NCI-H526 treated with DMSO at 0.1 percent for 48 hours (cell line): ENCODE data around the gene FGD2.
"Not testable (repeated sequence)": the region's sequence is repeated elsewhere in the genome, so short reads cannot be mapped to it uniquely, and the experiment has no call there.

ENCODE experiments used
- DNase-seq: peaks from one replicate; lab custom pipeline; 2025; lab: John Stamatoyannopoulos, UW

Gene FGD2

GRCh38 chr6:36990401-36990800 lies 15.1 kb upstream of the FGD2 start:
- DNase-seq: not testable (repeated sequence)

DNA sequence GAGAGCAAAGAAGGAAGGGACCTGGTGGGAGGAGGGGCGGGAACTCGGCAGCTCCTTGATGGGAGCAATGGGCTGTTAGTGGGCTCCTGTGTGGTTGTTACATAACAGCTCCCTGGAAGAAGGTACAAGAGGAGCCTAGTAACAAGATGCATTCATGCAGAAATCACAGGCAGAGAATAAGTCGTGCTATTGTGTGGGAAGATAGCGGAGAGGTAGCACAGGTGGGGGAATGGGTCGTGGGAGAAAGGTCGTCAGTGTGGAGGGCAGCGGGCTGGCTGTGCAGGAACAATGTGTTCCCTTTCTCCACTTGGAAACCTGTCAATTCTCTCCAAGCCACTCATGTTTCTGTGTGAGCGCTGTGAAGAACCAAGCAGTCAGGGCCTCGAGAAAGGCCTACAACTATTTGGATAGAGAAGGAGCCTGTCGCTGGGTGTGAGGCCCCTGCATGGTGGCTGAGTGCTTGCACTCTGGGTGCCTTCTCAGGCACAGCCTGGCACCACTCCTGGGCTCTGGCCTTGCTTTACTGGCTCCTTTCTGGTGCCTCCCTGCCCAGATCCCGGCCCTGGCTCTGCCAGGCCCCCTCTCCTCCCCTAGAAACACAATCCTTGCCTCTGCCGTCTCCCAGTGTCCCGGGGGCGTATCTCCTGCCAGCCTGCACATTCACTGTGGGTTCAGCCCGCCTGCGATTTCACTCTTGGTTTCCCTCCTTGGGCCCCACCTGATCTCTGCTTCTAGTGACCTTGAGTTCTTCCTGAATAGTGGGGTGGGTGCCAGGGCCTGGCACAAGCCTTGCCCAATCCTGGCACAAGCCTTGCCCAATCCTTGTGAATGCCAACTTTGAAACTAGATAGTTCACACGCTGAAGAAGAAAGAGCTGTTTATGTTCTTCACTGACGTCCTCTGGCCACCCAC lies 7.4 kb upstream of the FGD2 start:
- DNase-seq: no peak

DNA sequence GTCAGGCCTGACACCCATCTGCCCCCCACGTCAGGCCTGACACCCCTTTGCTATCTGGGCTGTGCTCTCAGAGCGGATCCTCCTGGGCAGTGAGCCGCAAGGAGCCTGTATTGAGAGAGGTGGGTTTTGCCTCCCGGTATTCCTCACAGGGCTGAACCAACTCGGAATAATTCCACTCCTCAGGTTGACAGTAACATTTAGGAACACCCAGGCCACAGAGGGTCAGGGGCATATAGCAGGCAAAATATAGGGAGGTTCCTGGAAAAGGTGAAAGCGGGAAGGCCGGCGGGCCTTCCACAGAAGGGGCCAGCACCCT lies 6.8 kb upstream of the FGD2 start:
- DNase-seq: no peak

DNA sequence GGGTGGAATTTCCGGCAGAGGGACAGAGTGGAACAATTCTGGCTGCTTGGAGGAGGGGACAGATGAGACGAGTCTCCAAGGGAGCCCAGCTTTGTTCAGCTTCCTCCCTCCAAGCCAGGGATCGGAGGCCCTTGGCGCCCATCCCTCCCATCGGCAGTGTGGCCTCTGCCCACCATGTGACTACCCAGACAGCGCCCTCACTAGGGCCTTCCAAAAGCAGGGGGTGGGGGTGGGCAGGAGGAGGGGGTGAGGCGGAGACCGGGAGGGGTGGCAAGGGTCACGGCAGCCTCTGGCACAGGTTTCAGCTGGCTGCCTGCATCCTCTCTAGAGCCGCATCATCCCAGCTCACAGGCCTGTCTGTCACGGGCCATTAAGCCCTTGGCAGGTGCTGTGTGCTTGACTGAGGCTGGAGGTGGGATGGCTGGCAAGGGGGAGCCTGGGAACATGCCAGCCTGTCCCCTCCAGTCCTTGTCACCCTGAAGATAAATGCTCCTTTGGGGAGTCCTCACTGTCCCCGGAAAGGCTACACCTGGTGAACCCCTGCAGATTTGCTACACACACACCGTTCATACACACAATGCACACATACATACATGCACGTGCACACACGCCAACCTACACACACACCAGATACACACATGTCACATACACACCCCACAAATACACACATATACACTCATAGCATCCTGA lies 6.2 kb upstream of the FGD2 start:
- peak; percentile 49 for DNase-seq

- DNase-seq: no peak
These were observed 5.7 kb upstream of the FGD2 start for GRCh38 chr6:36999751-37000125.

DNA sequence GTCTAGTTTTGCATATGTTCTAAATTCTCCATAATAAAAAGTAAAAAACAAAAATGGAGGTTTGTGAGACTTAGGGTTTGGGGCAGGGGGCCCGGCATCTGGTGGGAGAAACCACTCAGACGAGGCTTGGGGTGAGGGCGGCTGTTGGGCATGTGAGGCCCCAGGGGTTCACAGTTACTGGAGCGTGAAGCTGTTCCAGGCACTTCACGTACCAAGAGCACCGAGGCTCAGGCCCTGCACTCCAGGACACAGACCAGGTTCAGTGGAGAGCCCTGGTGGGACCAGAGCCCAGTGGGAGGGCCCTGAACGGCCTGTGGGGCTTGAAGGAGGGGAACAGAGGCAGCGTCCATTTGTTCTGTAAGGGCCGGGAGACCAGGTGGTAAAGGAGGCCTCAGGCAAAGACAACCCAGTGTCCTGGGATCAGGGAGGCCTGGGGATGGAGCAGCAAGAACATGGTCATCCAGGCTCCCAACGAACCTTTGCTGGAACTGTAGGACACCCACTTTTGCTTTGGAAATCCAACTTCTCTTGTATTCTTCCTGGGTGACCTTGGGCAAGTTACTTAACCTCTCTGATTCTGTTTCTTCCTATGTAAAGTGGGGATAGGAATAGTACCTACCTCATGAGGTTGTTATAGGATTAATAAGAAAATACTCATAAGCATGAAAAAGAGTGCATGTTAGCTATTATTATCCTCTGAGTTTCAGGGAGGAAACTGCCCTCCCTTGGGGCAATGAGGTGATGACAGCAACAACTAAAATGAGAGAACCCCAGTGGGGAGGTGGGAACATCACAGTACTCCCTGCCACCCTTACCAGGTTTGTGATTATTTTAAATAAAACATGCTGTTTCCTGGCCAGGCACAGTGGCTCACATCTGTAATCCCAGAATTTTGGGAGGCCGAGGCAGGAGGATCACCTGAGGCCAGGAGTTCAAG lies 1.1 kb upstream of the FGD2 start:
- no peak for DNase-seq

GRCh38 chr6:37005827-37006567 lies 542 bp downstream of the FGD2 start:
- DNase-seq: no peak

DNA sequence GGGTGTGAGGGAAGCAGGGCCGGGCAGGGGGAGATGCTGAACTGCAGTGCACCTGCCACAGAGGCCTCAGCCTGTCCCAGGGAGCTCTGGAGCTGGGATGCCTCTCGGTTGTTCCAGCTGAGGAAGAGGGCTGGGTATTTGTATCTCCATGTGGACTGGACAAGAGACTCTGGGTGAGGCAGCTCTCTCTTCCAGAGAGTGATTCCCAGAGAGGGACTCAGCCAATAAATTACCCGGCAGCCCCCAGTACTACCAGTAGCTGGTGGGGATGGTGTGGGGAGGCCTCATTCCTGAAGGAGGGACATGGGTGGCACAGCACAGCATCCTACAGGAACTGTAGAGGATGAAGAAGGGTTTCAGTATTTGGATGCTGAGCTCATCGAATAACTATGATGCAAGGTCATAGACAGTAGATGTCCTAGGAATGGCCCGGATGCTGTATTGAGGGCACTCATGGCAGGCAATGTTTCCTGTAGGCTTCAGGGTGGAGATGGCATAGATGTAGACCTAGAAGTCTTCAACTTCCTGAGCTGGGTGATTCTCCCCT lies 1.4 kb downstream of the FGD2 start:
- DNase-seq: no peak

GRCh38 chr6:37007340-37008043 lies 2.0 kb downstream of the FGD2 start:
- no peak for DNase-seq

DNA sequence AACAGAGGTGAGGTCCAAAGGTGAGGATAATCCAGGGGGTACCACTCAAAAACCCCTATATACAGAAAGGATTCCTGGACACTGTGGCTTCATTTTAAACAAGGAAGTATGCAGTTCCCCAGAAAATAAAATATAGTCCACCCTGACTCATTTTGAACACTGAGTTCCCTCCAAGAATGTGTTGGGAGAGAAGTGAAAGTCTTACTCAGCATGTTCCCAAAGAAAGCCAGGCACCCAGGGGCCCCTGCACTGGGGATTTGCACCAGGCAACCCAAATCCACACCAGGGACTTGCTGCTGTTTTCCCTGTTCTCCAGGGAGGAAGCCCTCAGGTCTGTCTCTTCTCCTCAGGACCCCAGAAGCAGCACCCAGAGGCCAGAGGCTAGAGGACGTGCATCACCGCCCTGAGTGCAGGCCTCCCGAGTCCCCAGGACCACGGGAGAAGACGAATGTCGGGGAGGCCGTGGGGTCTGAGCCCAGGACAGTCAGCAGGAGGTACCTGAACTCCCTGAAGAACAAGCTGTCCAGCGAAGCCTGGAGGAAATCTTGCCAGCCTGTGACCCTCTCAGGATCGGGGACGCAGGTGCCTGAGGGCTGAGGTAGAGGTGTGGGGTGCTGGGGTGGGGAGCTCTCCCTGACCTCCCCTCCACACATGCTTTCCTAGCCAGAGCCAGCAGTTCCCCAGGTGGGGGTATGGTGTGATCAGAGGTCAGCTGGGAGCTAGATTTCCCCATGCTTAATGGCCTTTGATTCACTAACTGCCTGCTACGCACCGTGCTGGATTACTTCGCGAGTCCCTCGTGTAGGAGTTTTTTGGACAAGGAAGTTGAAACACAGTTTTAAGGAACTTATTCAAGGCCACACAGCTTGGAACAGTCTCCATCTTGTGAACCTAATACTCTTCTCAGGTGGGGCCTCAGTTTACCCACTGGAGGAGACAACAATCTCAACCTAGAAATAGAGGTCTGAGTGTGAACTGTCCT lies 3.3 kb downstream of the FGD2 start:
- no peak for DNase-seq

GRCh38 chr6:37010402-37010892 lies 5.0 kb downstream of the FGD2 start:
- no peak for DNase-seq

DNA sequence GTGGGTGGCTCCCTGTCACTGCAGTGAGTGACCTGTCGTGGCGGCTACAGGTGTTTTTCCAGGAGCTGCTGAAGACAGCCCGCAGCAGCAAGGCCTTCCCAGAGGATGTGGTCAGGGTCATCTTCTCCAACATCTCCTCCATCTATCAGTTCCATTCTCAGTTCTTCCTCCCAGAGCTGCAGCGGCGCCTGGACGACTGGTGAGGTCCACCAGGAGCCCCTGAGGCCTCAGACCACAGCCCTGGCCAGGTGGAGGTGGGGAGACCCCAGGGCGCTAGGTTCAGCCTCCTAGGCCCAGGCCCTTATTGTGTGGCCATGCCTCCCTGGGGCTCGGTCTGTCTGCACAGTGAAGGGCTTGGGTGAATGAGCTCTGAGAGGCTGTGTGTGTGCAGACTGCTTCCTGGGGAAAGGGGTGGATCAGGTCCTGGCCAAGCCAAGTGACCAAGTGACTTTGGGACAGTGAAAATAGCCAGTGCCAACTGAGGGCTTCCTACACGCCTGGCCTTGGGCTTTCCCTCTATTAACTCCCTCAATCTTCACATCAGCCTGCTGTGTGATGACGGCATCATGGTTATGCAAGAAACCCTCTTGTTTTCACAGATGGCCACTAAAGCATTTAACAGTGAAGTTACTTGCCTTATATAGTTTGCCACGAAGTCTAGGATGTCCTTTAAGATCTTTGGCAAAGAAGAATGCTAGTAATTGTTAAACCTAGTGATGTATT lies 6.4 kb downstream of the FGD2 start:
- DNase-seq: no peak

DNA sequence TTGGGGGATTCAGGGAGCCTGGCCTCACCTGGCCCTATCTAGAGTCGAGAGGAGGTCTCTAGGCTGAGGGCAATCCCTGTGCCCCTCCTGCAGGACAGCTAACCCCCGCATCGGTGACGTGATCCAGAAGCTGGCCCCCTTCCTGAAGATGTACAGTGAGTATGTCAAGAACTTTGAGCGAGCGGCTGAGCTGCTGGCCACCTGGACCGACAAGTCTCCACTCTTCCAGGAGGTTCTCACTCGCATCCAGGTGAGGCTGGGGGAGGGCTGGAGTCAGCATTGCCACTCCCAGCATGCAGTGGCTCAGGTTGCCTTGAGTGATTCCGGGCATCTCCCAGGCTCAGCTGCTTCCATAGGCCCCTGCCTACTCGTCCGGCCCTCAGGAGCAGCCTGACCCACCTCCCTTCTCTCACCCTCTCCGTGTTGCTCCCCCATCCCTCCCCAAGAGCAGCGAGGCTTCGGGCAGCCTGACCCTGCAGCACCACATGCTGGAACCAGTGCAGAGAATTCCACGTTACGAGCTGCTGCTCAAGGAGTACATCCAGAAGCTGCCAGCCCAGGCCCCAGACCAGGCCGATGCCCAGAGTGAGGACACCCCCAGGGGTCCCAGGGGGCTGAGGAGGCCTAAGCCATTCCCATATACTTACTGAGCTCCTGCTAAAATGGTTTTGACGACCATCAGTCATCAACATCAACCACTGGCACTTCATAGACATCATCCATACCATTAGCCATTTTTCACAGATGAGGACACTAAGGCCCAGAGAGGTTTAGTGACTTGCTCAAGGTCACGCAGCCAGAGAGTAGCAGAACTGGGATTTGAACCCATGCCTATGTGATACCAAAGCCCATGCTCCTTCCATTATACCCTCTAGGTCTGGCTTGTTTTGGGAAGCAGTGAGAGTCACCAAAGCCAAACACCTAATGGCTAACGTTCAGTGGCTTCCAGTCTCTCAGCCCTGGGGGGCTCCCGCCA lies 8.3 kb downstream of the FGD2 start:
- DNase-seq: no peak

- no peak for DNase-seq
These were observed 9.2 kb downstream of the FGD2 start for GRCh38 chr6:37014667-37015066.

GRCh38 chr6:37015532-37015931 lies 10.1 kb downstream of the FGD2 start:
- no peak for DNase-seq

DNA sequence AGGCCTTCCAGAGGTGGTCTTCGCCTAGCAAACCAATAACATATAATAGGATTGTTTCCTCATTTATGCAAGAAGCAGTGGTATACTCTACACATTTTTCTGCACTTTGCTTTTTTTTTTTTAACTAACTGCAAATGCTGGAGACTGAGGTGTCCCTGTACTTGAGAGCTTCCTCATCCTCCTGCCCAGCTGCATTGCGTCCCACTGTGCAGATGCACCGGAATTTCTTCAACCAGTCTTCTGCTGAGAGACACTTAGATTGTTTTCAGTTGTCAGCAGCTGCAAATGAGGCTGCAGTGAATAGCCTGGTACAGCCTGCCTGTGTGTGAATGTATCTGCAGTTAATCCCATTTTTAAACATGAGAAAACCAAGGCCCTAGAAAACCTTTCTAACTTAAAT lies 11.5 kb downstream of the FGD2 start:
- no peak for DNase-seq

DNA sequence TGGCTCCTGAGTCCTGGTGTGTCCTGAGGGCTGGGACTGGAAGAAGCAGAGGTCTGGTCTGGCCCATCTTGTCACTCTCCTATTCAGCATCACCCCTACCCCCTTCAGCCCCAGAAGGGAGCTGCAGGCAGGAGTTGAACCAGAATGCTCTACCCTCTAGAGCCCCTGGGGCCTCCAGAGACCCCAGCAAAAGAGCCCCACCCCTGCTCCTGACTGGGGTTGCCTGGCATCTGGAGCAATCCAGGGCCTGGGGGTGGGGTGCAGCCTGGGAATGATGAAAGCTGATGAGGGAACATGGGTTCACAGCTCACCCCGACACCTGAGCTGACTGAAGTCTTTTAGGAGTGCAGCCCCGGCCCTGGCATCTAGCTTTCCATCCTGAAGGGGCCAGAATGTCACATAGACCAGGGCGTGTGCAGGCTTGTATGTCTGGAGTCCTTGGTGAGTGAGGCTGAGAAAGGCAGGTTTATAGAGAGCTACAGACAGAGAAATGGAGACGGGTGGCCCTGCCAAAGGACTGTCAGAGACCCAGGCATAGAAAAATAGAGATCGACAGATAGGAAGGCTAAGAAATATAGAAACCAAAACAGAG lies 12.2 kb downstream of the FGD2 start:
- DNase-seq: no peak
